ENCODE measurements around the gene EVC2. TPM values are rescaled to one million over a fixed set of nuclear protein-coding genes. Genes with fewer than 3 reads are reported as not detected.

EVC2 gene
- total RNA-seq, 1 donor: 9.9 TPM

- H3K4me3 ChIP-seq (ENCODE audit: low read depth, low read length): no peak overlapping the region
- DNase-seq (ENCODE audit: low read depth): peak; percentile 24
- TF ChIP-seq CTCF (IDR thresholded peaks at IDR 0.05; ENCODE audit: insufficient read depth, low read depth, low read length): no peak
Measured at GRCh38 chr4:5517372-5517771, 191.0 kb downstream of the EVC2 start.

GRCh38 chr4:5515646-5516045 lies 192.7 kb downstream of the EVC2 start:
- no peak for DNase-seq (ENCODE audit: low read depth)
- no peak for TF ChIP-seq CTCF (IDR thresholded peaks at IDR 0.05; ENCODE audit: insufficient read depth, low read depth, low read length)
- no peak overlapping the region for H3K4me3 ChIP-seq (ENCODE audit: low read depth, low read length)

Other genes starting within 250 kb of the EVC2 start
- 35.0 and 54.4 TPM in 2 replicates for gene EVC, start 2.6 kb upstream of the EVC2 start, total RNA-seq
- gene CRMP1, start 184.5 kb upstream of the EVC2 start, total RNA-seq: under 0.01 TPM in 1 of 2 replicates, not detected in the other

Measured in fibroblast of villous mesenchyme (primary cell).